GM23338 (cell line): ENCODE measurements around the gene CNNM3. TPM values are rescaled to one million over a fixed set of nuclear protein-coding genes. Genes with fewer than 3 reads are reported as not detected.

Source experiments
- ATAC-seq: fragments of 200-7000 bp; cut with Tn5 transposase; 3 replicates; pipeline ENCODE4 v1.9.1; 2020
- DNase-seq: peaks from one replicate; pipeline ENCODE4 v3.0.0-alpha.2; 2015; ENCODE audit warnings: low spot score
- H2AFZ ChIP-seq: fragments of 200-600 bp; sonication (generic); 2 replicates; pipeline ENCODE4 v1.8.0; 2016; ENCODE audit warnings: antibody characterized with exemption, mild to moderate bottlenecking, moderate library complexity
- H3F3A ChIP-seq: fragments of 200-600 bp; sonication (generic); replicated peaks from 2 replicates; pipeline ENCODE4 v1.8.0; 2017; ENCODE audit warnings: antibody characterized with exemption, mixed run types, low read depth
- H3K27ac ChIP-seq: fragments of 200-600 bp; sonication (generic); 2 replicates; pipeline ENCODE4 v1.6.1; 2016; ENCODE audit warnings: low read depth
- H3K27me3 ChIP-seq: fragments of 200-600 bp; sonication (generic); 2 replicates; pipeline ENCODE4 v1.8.0; 2016; ENCODE audit warnings: mild to moderate bottlenecking, mixed run types, moderate library complexity; ENCODE audit not compliant: insufficient read depth
- H3K36me3 ChIP-seq: fragments of 200-600 bp; sonication (generic); 2 replicates; pipeline ENCODE4 v1.8.0; 2016; ENCODE audit warnings: mild to moderate bottlenecking; ENCODE audit not compliant: insufficient read depth
- H3K4me1 ChIP-seq: fragments of 200-600 bp; sonication (generic); 2 replicates; pipeline ENCODE4 v1.8.0; 2016; ENCODE audit warnings: mild to moderate bottlenecking, moderate library complexity; ENCODE audit not compliant: insufficient read depth
- H3K4me2 ChIP-seq: fragments of 200-600 bp; sonication (generic); 2 replicates; pipeline ENCODE4 v1.7.1; 2017; ENCODE audit warnings: mixed run types
- H3K4me3 ChIP-seq: fragments of 200-600 bp; sonication (generic); 2 replicates; pipeline ENCODE4 v1.6.1; 2016; ENCODE audit warnings: mixed run types
- H3K79me2 ChIP-seq: fragments of 200-600 bp; sonication (generic); replicated peaks from 2 replicates; pipeline ENCODE4 v1.8.0; 2017; ENCODE audit warnings: mild to moderate bottlenecking; ENCODE audit not compliant: insufficient read depth
- H3K9me2 ChIP-seq: fragments of 200-600 bp; sonication (generic); 2 replicates; pipeline ENCODE4 v1.8.0; 2017; ENCODE audit not compliant: insufficient read depth
- H4K20me1 ChIP-seq: fragments of 200-600 bp; sonication (generic); replicated peaks from 2 replicates; pipeline ENCODE4 v1.8.0; 2017; ENCODE audit warnings: mild to moderate bottlenecking; ENCODE audit not compliant: insufficient read depth
- H3K27ac Mint-ChIP-seq: 2 replicates; pipeline ENCODE4 v1.8.0; 2020; ENCODE audit warnings: inconsistent platforms, mild to moderate bottlenecking, moderate library complexity, mixed read lengths
- H3K27me3 Mint-ChIP-seq: 3 replicates; pipeline ENCODE4 v1.8.0; 2022; ENCODE audit warnings: low read depth, mild to moderate bottlenecking, moderate library complexity, mixed read lengths, inconsistent platforms; ENCODE audit not compliant: insufficient read depth, poor library complexity
- H3K36me3 Mint-ChIP-seq: 3 replicates; pipeline ENCODE4 v1.8.0; 2021; ENCODE audit warnings: low read depth, mild to moderate bottlenecking, inconsistent platforms, moderate library complexity, mixed read lengths
- H3K4me1 Mint-ChIP-seq: 3 replicates; pipeline ENCODE4 v1.8.0; 2020; ENCODE audit warnings: mild to moderate bottlenecking, inconsistent platforms, mixed read lengths
- H3K4me3 Mint-ChIP-seq: 3 replicates; pipeline ENCODE4 v1.8.0; 2021; ENCODE audit warnings: moderate library complexity, mild to moderate bottlenecking, inconsistent platforms, mixed read lengths
- H3K9me3 Mint-ChIP-seq: 3 replicates; pipeline ENCODE4 v1.8.0; 2020; ENCODE audit warnings: moderate library complexity, mild to moderate bottlenecking, inconsistent platforms, mixed read lengths
- CREB1 ChIP-seq: fragments of 250-450 bp; sonication (Bioruptor Pico); IDR thresholded peaks from 2 replicates; pipeline ENCODE4 v1.5.0; 2020; ENCODE audit warnings: low read depth, mild to moderate bottlenecking, moderate library complexity
- EZH2 ChIP-seq: fragments of 200-600 bp; sonication (generic); IDR thresholded peaks from one replicate; pipeline ENCODE4 v1.8.0; 2017; ENCODE audit warnings: antibody characterized with exemption, mild to moderate bottlenecking, low read depth; ENCODE audit not compliant: unreplicated experiment
- EZH2phosphoT487 ChIP-seq: fragments of 200-600 bp; sonication (generic); IDR thresholded peaks from one replicate; pipeline ENCODE4 v1.8.1; 2018; ENCODE audit warnings: antibody characterized with exemption; ENCODE audit not compliant: unreplicated experiment
- JUNB ChIP-seq: IDR thresholded peaks from one replicate; pipeline ENCODE4 v1.6.1; 2016; ENCODE audit warnings: antibody characterized with exemption; ENCODE audit not compliant: unreplicated experiment
- NANOG ChIP-seq: IDR thresholded peaks from 2 replicates; pipeline ENCODE4 v1.6.1; 2016; ENCODE audit warnings: antibody characterized with exemption, borderline replicate concordance
- POLR2AphosphoS5 ChIP-seq: IDR thresholded peaks from 2 replicates; pipeline ENCODE4 v1.6.1; 2016; ENCODE audit warnings: antibody characterized with exemption, low read depth
- STAT1 ChIP-seq: IDR thresholded peaks from one replicate; pipeline ENCODE4 v1.6.1; 2016; ENCODE audit warnings: antibody characterized with exemption; ENCODE audit not compliant: unreplicated experiment
- polyA plus RNA-seq: library from polyadenylated mRNA; unstranded; fragments of >200 nt; fragmentation: Nextera tagmentation; extraction: Ambion mirVana; gene quantifications from 2 replicates; pipeline ENCODE4 v1.2.1, GENCODE V29; 2016
- total RNA-seq: library from RNA; depleted of rRNA; stranded (reverse); fragments of >200 nt; shearing (Covaris generic); gene quantifications from 2 replicates; pipeline ENCODE4 v1.2.3, GENCODE V29; 2014
- TF ChIP-seq, protein P1 (sequence below): IDR thresholded peaks from one replicate; pipeline ENCODE4 v1.6.1; 2018; ENCODE audit warnings: antibody characterized with exemption; ENCODE audit not compliant: unreplicated experiment
- TF ChIP-seq, protein P2 (sequence below): IDR thresholded peaks from 2 replicates; pipeline ENCODE4 v1.6.1; 2016; ENCODE audit warnings: antibody characterized with exemption
- TF ChIP-seq, protein P3 (sequence below): fragments of 250-450 bp; sonication (Bioruptor Pico); IDR thresholded peaks from 2 replicates; pipeline ENCODE4 v1.5.0; 2020; ENCODE audit warnings: mild to moderate bottlenecking, moderate library complexity
- TF ChIP-seq, protein P4 (sequence below), 2 experiments: fragments of 200-600 bp in 1 of 2; sonication (generic) in 1 of 2; conservative IDR thresholded peaks; 2 replicates each; pipeline versions ENCODE4 v1.5.1 to v1.6.1; 2016 to 2017; ENCODE audit warnings: antibody characterized with exemption in 2 of 2, low read depth in 2 of 2, mild to moderate bottlenecking in 2 of 2, moderate library complexity in 1 of 2

Gene CNNM3
- total and polyA plus RNA-seq, 2 experiments from 2014 or later = 5.3 to 25.7 TPM

DNA sequence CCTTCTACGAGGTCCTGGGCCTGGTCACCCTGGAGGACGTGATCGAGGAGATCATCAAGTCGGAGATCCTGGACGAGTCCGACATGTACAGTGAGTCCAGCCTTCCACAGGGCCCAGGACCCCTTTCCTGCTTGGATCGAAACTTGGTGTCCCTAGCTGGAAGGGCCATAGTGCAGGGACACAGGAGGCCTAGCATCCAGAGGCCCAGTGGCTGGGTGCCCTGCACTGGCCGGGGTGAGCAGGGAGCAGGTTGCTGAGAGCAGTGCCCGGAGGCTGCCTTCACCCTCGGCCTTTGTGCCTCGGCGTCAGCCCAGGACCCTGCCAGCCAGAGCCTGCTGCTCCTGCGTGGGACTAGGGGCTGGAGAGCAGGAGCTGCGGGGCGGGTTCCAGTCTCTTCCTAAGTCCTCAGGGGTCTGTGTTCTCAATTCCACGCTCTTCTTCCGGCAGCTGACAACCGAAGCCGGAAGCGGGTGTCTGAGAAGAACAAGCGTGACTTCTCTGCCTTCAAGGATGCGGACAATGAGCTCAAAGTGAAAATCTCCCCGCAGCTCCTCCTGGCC lies 18.9 kb upstream of the CNNM3 start (continued):
- TF ChIP-seq, protein P1, sequence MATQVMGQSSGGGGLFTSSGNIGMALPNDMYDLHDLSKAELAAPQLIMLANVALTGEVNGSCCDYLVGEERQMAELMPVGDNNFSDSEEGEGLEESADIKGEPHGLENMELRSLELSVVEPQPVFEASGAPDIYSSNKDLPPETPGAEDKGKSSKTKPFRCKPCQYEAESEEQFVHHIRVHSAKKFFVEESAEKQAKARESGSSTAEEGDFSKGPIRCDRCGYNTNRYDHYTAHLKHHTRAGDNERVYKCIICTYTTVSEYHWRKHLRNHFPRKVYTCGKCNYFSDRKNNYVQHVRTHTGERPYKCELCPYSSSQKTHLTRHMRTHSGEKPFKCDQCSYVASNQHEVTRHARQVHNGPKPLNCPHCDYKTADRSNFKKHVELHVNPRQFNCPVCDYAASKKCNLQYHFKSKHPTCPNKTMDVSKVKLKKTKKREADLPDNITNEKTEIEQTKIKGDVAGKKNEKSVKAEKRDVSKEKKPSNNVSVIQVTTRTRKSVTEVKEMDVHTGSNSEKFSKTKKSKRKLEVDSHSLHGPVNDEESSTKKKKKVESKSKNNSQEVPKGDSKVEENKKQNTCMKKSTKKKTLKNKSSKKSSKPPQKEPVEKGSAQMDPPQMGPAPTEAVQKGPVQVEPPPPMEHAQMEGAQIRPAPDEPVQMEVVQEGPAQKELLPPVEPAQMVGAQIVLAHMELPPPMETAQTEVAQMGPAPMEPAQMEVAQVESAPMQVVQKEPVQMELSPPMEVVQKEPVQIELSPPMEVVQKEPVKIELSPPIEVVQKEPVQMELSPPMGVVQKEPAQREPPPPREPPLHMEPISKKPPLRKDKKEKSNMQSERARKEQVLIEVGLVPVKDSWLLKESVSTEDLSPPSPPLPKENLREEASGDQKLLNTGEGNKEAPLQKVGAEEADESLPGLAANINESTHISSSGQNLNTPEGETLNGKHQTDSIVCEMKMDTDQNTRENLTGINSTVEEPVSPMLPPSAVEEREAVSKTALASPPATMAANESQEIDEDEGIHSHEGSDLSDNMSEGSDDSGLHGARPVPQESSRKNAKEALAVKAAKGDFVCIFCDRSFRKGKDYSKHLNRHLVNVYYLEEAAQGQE = no peak
- no peak for TF ChIP-seq STAT1

DNA sequence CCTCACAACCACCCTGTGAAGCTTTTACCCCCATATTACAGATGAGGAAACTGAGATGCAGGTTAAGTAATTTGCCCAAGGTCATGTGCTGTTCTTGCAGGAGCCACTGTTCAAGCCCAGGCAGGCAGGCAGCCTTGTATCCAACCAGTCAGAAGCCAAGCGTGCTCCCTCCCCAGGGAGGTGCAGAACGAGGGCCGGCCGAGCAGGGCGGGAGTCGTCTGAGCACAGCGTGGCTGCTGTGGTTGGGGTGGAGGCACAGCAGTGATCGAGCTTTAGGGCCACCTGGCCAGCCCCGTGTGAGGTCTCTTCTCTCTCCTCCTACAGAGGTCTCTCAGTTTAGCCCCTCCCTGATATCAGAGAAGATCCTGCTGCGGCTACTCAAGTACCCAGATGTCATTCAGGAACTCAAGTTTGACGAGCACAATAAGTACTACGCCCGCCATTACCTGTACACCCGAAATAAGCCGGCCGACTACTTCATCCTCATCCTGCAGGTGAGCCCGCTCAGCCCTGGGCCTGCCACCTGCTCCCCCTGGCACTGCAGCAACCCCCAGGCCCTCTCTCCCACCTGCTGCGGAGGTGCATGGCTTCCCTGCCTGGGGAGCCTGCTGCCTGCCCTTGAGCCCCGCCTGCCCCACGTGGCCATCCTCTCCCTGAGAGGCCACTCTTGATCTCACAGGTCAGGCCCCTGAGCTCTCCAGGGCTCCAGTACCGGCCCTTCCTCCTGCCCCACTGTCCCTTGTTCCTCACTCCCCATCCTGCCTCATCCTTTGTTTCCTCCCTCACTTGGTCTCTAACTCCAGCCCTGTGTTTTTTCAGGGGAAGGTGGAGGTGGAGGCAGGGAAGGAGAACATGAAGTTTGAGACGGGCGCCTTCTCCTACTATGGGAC lies 17.1 kb upstream of the CNNM3 start:
- Mint-ChIP-seq H3K9me3 (no peaks in the 10 kb centered on the region), H3K4me3 (no peak overlapping the region), H3K27me3 (peaks cover 5% of the 10 kb centered on the region), H3K4me1 (no peaks in the 10 kb centered on the region), H3K27ac (no peak overlapping the region), H3K36me3 (no peaks in the 10 kb centered on the region)
- Histone ChIP-seq H3K36me3 (no peaks in the 10 kb centered on the region), H4K20me1 (no peaks in the 10 kb centered on the region), H3K9me2 (no peaks in the 10 kb centered on the region), H3K4me3 (no peak overlapping the region), H3K4me1 (no peaks in the 10 kb centered on the region), H3K27me3 (no peaks in the 10 kb centered on the region), H3K27ac (no peak overlapping the region), H2AFZ (no peak overlapping the region), H3F3A (no peaks in the 10 kb centered on the region; the same call in 1 of the 2 replicates), H3K4me2 (no peak overlapping the region), H3K79me2 (no peaks in the 10 kb centered on the region)
- ATAC-seq = no peak
- DNase-seq = no peak
- TF ChIP-seq, protein P2, sequence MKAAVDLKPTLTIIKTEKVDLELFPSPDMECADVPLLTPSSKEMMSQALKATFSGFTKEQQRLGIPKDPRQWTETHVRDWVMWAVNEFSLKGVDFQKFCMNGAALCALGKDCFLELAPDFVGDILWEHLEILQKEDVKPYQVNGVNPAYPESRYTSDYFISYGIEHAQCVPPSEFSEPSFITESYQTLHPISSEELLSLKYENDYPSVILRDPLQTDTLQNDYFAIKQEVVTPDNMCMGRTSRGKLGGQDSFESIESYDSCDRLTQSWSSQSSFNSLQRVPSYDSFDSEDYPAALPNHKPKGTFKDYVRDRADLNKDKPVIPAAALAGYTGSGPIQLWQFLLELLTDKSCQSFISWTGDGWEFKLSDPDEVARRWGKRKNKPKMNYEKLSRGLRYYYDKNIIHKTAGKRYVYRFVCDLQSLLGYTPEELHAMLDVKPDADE = no peak
- TF ChIP-seq, protein P3, sequence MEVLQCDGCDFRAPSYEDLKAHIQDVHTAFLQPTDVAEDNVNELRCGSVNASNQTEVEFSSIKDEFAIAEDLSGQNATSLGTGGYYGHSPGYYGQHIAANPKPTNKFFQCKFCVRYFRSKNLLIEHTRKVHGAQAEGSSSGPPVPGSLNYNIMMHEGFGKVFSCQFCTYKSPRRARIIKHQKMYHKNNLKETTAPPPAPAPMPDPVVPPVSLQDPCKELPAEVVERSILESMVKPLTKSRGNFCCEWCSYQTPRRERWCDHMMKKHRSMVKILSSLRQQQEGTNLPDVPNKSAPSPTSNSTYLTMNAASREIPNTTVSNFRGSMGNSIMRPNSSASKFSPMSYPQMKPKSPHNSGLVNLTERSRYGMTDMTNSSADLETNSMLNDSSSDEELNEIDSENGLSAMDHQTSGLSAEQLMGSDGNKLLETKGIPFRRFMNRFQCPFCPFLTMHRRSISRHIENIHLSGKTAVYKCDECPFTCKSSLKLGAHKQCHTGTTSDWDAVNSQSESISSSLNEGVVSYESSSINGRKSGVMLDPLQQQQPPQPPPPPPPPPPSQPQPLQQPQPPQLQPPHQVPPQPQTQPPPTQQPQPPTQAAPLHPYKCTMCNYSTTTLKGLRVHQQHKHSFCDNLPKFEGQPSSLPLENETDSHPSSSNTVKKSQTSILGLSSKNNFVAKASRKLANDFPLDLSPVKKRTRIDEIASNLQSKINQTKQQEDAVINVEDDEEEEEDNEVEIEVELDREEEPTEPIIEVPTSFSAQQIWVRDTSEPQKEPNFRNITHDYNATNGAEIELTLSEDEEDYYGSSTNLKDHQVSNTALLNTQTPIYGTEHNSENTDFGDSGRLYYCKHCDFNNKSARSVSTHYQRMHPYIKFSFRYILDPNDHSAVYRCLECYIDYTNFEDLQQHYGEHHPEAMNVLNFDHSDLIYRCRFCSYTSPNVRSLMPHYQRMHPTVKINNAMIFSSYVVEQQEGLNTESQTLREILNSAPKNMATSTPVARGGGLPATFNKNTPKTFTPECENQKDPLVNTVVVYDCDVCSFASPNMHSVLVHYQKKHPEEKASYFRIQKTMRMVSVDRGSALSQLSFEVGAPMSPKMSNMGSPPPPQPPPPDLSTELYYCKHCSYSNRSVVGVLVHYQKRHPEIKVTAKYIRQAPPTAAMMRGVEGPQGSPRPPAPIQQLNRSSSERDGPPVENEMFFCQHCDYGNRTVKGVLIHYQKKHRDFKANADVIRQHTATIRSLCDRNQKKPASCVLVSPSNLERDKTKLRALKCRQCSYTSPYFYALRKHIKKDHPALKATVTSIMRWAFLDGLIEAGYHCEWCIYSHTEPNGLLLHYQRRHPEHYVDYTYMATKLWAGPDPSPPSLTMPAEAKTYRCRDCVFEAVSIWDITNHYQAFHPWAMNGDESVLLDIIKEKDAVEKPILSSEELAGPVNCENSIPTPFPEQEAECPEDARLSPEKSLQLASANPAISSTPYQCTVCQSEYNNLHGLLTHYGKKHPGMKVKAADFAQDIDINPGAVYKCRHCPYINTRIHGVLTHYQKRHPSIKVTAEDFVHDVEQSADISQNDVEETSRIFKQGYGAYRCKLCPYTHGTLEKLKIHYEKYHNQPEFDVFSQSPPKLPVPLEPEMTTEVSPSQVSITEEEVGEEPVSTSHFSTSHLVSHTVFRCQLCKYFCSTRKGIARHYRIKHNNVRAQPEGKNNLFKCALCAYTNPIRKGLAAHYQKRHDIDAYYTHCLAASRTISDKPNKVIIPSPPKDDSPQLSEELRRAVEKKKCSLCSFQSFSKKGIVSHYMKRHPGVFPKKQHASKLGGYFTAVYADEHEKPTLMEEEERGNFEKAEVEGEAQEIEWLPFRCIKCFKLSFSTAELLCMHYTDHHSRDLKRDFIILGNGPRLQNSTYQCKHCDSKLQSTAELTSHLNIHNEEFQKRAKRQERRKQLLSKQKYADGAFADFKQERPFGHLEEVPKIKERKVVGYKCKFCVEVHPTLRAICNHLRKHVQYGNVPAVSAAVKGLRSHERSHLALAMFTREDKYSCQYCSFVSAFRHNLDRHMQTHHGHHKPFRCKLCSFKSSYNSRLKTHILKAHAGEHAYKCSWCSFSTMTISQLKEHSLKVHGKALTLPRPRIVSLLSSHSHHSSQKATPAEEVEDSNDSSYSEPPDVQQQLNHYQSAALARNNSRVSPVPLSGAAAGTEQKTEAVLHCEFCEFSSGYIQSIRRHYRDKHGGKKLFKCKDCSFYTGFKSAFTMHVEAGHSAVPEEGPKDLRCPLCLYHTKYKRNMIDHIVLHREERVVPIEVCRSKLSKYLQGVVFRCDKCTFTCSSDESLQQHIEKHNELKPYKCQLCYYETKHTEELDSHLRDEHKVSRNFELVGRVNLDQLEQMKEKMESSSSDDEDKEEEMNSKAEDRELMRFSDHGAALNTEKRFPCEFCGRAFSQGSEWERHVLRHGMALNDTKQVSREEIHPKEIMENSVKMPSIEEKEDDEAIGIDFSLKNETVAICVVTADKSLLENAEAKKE (CRISPR knock-in tag) = no peak
- TF ChIP-seq EZH2 (no peak), JUNB (no peak), EZH2phosphoT487 (no peak), STAT1 (no peak), POLR2AphosphoS5 (no peak), NANOG (no peak), CREB1 (CRISPR knock-in tag) (no peak)
- TF ChIP-seq, protein P4, sequence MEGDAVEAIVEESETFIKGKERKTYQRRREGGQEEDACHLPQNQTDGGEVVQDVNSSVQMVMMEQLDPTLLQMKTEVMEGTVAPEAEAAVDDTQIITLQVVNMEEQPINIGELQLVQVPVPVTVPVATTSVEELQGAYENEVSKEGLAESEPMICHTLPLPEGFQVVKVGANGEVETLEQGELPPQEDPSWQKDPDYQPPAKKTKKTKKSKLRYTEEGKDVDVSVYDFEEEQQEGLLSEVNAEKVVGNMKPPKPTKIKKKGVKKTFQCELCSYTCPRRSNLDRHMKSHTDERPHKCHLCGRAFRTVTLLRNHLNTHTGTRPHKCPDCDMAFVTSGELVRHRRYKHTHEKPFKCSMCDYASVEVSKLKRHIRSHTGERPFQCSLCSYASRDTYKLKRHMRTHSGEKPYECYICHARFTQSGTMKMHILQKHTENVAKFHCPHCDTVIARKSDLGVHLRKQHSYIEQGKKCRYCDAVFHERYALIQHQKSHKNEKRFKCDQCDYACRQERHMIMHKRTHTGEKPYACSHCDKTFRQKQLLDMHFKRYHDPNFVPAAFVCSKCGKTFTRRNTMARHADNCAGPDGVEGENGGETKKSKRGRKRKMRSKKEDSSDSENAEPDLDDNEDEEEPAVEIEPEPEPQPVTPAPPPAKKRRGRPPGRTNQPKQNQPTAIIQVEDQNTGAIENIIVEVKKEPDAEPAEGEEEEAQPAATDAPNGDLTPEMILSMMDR (conservative IDR thresholded peaks at IDR 0.05; ENCODE audit: low read depth in 2 of 2) = no peak
